Parathyroid adenoma (tissue), 2 donors: Measurements from ENCODE around the gene NCKAP5.

Source experiments
- H2AFZ ChIP-seq: fragments of 300-600 bp; sonication (generic); one replicate; pipeline ENCODE4 v1.7.0; 2017; ENCODE audit warnings: antibody characterized with exemption, mild to moderate bottlenecking
- H3K27ac ChIP-seq: fragments of 300-600 bp; sonication (generic); one replicate; pipeline ENCODE4 v1.7.0; 2017
- H3K27me3 ChIP-seq: fragments of 300-600 bp; sonication (generic); one replicate; pipeline ENCODE4 v1.7.0; 2017; ENCODE audit warnings: low read length; ENCODE audit not compliant: control insufficient read depth, insufficient read depth
- H3K36me3 ChIP-seq: fragments of 300-600 bp; sonication (generic); one replicate; pipeline ENCODE4 v1.7.0; 2017; ENCODE audit warnings: low read length; ENCODE audit not compliant: control insufficient read depth, insufficient read depth
- H3K4me1 ChIP-seq: fragments of 300-600 bp; sonication (generic); one replicate; pipeline ENCODE4 v1.7.0; 2017; ENCODE audit warnings: control low read depth
- H3K4me2 ChIP-seq: fragments of 300-600 bp; sonication (generic); one replicate; pipeline ENCODE4 v1.7.0; 2017; ENCODE audit warnings: low read length
- H3K4me3 ChIP-seq: fragments of 300-600 bp; sonication (generic); one replicate; pipeline ENCODE4 v1.7.0; 2017; ENCODE audit warnings: low read depth, low read length
- H3K79me2 ChIP-seq: fragments of 300-600 bp; sonication (generic); one replicate; pipeline ENCODE4 v1.7.0; 2017; ENCODE audit warnings: control low read depth
- H3K9ac ChIP-seq: fragments of 300-600 bp; sonication (generic); one replicate; pipeline ENCODE4 v1.7.0; 2017; ENCODE audit warnings: mild to moderate bottlenecking
- H3K9me3 ChIP-seq: fragments of 300-600 bp; sonication (generic); one replicate; pipeline ENCODE4 v1.7.0; 2017; ENCODE audit warnings: low read length; ENCODE audit not compliant: control insufficient read depth
- TF ChIP-seq, protein P1 (sequence below): fragments of 300-600 bp; sonication (generic); IDR thresholded peaks from one replicate; pipeline ENCODE4 v1.7.0; 2017; ENCODE audit warnings: antibody characterized with exemption, mild to moderate bottlenecking
- donor health status: primary hyperparathyroidism.

The NCKAP5 gene

DNA sequence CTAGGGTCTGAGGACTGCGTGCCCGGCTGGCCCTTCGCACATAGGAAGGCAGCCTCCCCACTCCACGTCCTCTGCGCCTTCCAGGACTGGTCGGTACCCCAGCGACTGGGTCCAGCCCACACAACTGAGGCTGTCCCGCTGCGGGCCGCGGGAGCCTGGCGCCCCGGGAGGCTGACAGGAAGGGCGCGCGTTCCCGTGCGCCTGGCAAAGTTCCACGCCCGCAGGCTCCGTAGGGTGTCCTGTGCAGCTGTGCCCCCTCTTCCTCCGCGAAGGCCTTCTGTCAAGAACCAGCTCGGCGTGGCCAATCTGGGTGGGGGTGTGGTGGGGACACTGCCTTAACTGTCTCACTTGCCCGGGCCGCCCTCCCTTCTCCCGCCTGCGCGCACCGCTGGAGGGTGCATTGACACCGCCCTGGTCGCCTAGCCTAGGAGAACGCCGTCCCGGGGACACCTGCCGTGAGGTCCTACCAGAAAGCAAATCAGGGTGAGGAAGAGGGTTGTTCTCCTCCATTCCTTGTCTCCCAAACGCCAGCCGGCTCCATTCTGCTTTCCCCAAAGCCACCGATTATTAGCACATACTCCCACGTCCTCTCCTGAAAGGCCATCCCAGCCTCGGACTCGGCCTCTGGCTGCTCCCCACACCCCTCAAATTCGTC is 897.6 kb downstream of the NCKAP5 start:
- Histone ChIP-seq H2AFZ (peak overlapping the region; percentile 57), H3K4me1 (no peaks in the 10 kb centered on the region), H3K27ac (no peak overlapping the region), H3K79me2 (no peaks in the 10 kb centered on the region), H3K36me3 (no peaks in the 10 kb centered on the region), H3K4me2 (peak overlapping the region; percentile 89), H3K4me3 (peak overlapping the region; percentile 59), H3K9ac (no peak overlapping the region), H3K9me3 (no peaks in the 10 kb centered on the region), H3K27me3 (no peaks in the 10 kb centered on the region)
- TF ChIP-seq, protein P1, sequence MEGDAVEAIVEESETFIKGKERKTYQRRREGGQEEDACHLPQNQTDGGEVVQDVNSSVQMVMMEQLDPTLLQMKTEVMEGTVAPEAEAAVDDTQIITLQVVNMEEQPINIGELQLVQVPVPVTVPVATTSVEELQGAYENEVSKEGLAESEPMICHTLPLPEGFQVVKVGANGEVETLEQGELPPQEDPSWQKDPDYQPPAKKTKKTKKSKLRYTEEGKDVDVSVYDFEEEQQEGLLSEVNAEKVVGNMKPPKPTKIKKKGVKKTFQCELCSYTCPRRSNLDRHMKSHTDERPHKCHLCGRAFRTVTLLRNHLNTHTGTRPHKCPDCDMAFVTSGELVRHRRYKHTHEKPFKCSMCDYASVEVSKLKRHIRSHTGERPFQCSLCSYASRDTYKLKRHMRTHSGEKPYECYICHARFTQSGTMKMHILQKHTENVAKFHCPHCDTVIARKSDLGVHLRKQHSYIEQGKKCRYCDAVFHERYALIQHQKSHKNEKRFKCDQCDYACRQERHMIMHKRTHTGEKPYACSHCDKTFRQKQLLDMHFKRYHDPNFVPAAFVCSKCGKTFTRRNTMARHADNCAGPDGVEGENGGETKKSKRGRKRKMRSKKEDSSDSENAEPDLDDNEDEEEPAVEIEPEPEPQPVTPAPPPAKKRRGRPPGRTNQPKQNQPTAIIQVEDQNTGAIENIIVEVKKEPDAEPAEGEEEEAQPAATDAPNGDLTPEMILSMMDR = no peak

DNA sequence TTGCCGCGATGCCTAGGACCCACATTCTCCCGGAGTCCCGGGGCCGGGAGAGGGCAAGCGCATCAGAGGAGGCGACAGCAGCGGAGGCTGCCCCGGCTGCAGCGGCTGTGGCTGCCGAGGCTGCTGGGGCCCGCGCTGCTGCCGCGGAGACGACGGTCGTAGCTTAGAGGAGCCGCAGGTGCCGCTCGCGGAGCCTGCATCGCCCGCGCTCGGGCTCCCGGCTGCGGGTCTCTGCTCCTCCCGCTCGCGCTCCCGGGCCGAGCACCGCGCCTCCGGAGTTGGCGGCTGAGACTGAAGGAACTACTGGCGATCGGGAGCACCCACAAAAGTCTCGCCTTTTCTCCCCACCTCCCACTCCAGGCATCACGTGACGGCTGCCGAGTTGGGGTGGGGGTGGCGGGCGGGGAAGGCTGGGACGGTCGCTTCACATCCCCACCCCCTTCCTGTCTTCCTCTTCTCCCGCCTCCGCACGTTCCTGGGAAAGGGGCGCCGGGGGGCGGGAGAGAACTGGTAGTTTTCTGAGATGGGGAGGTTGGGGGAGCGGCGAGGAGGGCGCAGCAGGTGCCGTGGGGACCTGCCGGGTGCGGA is 898.3 kb downstream of the NCKAP5 start, which contains the start of gene LYPD1:
Gene LYPD1, minus strand, starts transcription at position 298 of the 588 bp plus-strand sequence. Its CDS starts 273 bp downstream, at position 25.
- Histone ChIP-seq H2AFZ (peak within 1 kb of the TSS; percentile 57), H3K27ac (no peak within 1 kb of the TSS), H3K4me3 (peak within 1 kb of the TSS; percentile 59), H3K36me3 (no peaks in the 10 kb centered on the region), H3K4me1 (no peaks in the 10 kb centered on the region), H3K9me3 (no peaks in the 10 kb centered on the region), H3K4me2 (peak within 1 kb of the TSS; percentile 89), H3K27me3 (no peaks in the 10 kb centered on the region), H3K9ac (no peak within 1 kb of the TSS), H3K79me2 (no peaks in the 10 kb centered on the region)
- TF ChIP-seq, protein P1 = no peak

DNA sequence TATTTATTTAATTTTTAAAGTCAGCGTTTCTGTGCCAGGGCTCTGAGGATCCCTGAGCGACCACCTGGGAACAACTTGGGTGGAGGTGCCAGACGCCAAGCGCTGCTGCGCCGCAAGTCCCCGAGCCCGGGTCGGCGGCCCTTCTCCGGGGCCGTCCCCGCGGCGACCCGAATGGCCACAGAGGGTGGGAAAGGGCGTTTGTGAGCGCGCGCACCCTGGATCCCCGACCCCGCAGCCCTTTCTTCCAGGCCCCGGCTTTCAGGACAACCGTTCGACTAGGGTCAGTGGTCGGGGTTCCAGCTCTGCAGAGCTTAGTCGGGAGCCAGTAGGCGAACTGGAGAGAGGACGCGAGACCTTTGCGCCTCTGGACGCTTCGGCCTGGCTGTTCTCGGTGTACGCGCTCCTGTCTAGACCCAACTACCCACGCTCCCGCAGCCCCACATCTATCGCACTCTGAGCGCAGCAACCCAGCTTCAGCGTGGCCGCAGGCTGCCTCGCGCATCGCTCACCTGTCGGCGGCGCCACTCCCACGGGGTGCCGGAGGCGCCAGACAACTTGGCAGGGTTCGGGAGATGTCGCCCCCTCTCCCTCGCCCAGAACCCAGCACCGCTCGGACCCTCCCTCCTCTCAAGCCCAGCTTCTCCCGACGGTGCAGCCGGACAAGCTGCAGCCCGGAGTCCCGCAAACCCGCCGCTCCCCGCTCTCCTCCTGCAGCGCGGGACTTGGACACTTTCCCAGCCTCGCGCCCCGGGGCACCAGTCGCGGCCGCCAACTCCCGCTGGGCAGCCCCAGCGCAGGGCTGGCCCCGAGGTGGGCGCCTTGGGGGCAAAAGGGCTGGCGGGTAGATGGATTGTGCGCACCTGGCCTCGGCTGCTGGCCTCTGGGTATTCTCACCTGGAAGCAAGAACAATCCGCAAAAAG is 899.0 kb downstream of the NCKAP5 start:
- H3K9ac ChIP-seq = no peak overlapping the region
- H3K9me3 ChIP-seq = no peaks in the 10 kb centered on the region

DNA sequence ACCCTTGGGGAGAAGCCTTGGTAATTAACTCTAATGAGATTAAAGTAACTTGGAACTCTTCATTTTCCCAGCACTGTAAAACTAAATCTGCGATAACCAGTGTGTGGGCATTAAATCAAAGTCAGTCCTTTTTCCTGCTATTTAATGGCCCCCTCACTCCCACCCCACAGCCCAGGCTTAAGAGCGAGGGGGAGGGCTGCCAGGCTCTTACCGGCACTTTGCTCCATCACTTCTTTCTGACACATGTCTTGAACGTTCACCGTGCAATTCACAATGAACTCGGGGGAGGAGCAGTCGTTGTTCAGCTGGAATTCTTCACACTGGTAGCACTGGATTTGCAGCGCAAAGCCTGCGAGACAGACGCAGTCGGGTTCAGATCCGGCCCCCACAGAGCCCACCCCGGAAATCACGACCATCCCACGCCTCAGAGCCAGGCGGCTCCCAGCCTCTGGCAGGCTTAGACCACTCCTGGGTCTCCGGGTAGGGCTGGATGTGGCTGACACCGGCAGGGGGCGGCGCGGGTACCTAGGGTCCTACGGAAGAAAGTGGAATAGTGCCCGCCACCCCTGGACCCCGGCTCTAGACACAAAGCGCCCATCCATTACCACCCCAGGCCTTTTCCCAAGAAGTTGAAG is 900.0 kb downstream of the NCKAP5 start:
- H3K4me1 ChIP-seq = no peaks in the 10 kb centered on the region
- no peaks in the 10 kb centered on the region for H3K27me3 ChIP-seq
- H3K27ac ChIP-seq = no peak overlapping the region
- no peak overlapping the region for H2AFZ ChIP-seq
- H3K4me3 ChIP-seq = no peak overlapping the region
- no peak overlapping the region for H3K9ac ChIP-seq
- H3K9me3 ChIP-seq = no peaks in the 10 kb centered on the region
- TF ChIP-seq, protein P1 = no peak
- no peaks in the 10 kb centered on the region for H3K79me2 ChIP-seq
- no peak overlapping the region for H3K4me2 ChIP-seq
- no peaks in the 10 kb centered on the region for H3K36me3 ChIP-seq

More for the DNA sequence above, 899.0 kb downstream of the NCKAP5 start:
- H2AFZ ChIP-seq = peak overlapping the region; percentile 57
- H3K27ac ChIP-seq = no peak overlapping the region
- peak overlapping the region; percentile 89 for H3K4me2 ChIP-seq
- H3K4me1 ChIP-seq = no peaks in the 10 kb centered on the region
- no peaks in the 10 kb centered on the region for H3K36me3 ChIP-seq
- TF ChIP-seq, protein P1 = no peak
- no peaks in the 10 kb centered on the region for H3K79me2 ChIP-seq
- no peaks in the 10 kb centered on the region for H3K27me3 ChIP-seq
- H3K4me3 ChIP-seq = peak overlapping the region; percentile 59
